Measurements from ENCODE around the gene USB1.

- TF ChIP-seq CTCF (IDR thresholded peaks at IDR 0.05) (no peak), EP300 (IDR thresholded peaks at IDR 0.05) (no peak)
Observed at GRCh38 chr16:58054289-58054688, 53.1 kb downstream of the USB1 start.
